GM21526 (cell line): ENCODE results near the gene AGK.

Experiments
- ATAC-seq: cut with Tn5 transposase; IDR thresholded peaks from one replicate; pipeline ENCODE4 v1.9.1; 2021; ENCODE audit warnings: moderate library complexity; ENCODE audit not compliant: unreplicated experiment, low FRiP score

Gene AGK

DNA sequence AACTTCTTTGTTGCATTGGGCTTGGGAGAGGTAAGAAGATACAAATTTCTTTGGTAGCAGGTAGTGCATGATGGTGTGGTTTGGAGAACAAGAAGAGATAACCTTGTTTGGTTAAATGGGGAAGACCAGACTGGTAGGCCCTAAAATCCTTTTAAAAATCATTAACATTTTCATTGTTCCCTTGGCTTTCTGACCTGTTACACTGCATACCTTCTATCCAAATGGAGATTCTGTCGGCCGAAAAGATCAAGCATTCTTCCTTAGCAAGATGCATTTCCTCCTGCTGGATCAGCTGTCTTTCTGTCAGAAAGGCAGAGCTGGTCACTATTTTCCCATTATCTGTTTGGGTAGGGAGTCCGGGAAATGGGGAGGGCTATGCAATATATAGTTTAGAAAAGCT is 33.7 kb downstream of the AGK start:
- ATAC-seq = no peak

DNA sequence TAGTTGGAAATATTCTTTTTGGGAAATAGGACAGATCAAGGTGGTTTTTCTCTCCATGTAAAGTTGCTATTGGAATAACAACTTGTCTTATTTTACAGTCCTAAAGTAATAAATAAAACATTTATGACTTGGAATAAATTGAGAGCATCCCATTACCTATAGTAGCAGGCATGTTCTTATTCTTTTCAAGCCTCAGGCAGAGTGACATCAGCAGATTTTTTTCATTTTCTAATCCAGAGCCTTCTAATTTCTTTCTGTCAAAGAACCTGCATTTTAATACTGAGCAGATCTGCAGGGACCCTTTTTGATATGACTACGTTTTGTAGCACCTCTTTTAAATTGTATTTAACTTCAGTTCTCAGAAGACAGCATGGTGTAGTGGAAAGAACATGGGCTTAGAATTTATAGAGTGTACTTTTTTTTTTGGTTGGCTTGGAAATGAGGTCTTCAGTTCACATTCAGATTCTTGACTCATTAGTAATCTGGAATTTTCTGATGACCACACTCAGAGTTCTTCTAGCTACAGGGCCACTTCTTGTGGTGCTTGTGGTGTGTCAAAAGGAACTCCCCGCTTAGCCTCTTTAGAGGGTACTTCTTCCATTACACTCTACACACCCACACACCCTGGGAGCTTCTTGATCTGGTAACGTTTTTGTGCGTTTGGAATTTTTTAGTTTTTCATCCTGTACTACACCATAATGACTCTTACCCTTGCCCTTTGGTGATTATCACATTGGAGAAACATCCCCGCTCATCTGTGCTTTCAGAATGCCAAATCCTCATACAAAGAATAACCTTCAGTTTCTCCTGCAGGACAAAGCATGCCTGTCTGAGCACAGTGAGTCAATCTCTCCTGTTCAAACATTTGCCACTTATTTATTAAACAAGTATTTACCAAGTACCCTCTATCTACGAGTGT is 34.6 kb downstream of the AGK start:
- ATAC-seq = peak; percentile 53

DNA sequence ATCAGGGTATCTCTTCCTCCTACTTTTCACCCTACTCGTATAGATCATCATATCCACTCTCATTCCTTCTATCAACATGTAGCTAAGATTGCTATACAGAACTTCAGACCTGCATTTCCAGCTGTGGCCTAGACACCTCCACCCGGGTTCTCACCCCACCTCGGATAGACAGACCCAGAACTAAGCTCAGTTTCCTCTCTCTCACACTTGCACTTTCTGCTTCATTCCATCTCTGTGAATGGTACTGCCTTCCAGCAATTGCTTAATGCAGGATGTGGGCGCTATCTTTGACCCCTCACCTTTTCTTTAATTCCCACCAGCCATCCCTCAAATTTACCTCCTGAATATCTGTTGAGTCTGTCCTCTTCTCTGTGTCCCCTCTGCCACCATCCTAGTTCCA is 35.7 kb downstream of the AGK start:
- ATAC-seq = no peak

DNA sequence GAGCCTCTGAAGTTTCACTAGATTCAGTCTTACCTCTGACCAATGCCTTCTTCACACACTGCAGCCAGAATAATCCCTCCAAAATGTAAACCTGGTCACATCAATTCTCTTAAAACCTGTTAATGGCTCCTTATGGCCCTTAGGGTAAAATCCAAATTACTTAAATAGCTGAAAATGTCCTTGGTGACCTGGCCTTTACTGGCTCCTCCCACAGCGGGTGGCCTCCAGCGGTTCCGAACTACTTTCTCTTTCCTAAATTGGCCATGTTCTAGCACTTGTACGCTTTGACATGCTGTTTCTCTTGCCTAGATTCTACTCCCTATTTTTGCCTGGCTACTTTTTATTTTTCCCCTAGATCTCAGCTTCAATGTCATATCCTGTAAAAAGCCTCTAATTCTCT is 36.1 kb downstream of the AGK start:
- ATAC-seq = no peak

DNA sequence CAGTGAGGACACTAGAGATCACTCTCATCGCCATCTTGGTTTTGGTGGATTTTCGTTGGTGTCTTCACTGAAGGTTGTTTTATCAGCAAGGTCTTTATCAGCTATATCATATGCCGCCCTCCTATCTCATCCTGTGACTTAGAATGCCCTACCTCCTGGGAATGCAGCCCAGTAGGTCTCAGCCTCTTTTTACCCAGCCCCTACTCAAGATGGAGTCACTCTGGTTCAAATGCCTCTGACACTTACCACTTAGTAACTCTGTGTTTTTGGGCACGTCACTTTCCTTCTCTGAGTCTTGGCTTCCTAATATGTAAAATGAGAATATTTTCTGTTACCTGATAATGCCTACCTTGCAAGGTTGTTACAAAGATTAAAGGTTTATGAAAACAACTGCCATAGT is 37.7 kb downstream of the AGK start:
- no peak for ATAC-seq

DNA sequence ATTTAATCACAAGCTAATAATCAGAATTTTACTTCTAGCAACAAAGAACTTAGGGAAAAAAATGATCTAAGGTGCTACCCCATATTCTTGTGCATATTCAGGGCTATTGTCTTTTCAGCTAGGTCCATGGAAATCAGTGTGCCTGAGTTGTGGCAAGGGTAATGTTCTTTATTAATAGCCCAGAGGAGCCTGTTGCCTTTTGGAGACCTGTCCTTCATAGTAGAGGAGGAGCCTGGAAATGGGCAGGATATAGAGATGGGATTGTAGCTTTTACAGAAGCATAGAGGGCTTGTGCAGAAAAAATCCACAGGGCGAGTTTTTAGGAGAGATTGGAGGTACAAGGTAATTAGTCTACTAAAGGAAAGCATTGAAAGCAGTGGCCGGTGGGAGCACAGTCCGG is 38.9 kb downstream of the AGK start:
- no peak for ATAC-seq

DNA sequence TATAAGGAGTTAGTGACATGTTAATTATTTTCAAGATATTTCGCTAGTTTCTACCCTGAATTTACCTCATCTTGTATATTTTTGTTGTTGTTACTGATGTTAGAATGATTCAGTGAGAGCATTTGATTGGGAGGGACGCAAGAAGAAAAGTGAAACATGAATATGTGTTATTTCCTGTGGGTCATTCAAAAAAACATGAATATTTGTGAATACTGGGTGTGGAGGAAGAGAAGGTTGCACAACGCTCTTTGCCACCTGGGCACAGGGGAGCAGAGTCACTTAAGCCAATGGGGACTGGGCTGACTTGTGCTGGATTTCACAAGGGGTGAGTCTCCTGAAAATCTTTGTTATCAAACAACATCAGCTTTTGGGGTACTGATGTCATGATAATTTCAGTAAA is 39.5 kb downstream of the AGK start:
- ATAC-seq = no peak

DNA sequence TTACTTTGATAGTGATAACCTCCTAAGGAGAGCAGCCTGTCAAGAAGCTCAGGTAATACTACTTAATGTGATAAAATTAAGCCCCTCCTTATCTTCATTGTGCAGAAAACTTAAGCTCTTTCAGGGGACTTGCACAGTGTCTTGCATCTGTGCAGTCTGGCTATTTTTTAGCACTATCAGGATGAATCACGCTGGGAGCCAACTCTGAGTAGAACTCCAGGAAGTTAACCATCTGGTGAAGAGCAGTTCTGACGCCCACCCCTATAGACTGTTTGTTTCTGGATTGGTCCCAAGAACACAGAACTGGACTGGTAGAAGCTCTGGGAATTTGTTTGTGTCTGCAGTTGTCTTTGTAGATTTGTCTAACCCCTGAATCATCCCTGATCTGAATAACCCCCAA is 41.9 kb downstream of the AGK start:
- no peak for ATAC-seq

DNA sequence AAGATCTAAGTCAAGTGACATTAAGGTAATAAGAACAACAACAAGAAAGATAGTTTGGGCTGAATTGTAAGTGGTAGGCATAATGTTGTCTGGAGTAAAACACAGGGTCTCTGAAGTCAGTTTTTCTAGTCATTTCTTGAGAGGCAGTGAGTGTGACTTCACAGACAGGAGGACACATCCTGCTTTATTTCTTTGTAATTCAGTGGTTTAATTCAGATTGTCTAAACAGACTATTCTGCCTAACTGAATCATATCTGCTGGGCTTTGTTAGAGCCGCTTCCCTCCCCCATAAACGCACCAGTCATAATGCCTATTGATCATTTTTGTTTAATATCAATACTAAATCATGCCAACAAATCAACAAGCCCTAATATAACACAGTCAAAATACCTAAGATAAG is 46.8 kb downstream of the AGK start:
- no peak for ATAC-seq

DNA sequence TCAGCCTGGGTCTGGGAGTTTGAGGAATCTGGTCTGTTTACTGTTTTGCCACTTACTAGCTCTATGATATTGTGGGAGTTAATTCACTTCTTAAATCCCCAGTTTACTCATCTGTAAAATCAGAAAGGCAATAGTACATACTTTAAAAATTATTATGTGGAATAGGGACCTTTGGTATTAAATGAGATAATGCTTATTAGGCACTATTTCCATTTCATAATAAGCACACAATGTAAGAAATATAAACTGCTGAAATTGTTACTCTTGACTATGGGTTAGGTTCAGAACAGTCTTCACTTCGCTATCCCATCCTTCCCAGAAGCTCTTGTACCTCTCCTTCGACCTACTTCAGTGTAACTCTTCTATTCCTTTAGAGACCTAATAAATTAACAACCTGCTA is 47.2 kb downstream of the AGK start:
- ATAC-seq = no peak

DNA sequence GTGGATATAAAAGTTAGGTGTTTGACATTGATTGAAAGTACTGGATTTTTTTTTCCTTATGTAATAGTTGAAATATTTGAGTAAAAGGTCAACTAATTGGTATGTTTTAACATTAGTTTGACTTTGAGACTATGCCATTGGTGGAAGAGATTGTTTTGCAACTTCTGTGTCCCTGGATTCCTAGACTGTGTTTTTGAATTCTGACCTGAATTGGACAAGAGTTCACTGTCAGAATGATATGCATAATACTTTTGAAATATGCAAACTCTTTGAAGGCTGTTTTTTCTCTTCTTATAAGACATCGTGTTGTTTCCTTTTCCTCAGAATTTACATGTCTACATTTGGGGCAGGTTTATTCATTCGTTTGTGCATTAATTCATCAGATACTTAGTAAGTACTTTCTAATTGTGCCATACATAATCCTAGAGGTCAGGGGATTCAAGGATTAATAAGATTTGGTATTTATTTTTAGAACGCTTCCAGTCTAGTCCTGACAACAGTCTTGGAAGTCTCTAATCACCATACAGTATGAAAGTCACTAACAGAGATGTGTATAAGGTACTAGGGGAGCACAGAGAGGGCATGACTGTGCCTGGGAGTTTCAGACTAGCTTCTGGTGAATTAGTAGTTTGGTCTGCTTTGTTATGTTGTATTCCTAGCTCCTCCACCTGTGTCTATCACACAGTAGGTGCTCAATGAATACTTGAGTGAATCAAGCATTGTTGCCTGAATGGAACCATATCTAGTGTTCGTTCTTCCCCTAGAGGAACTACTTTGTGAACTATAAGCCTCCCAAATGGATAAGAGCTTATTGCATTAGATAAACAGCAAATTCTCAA is 49.2 kb downstream of the AGK start:
- no peak for ATAC-seq

DNA sequence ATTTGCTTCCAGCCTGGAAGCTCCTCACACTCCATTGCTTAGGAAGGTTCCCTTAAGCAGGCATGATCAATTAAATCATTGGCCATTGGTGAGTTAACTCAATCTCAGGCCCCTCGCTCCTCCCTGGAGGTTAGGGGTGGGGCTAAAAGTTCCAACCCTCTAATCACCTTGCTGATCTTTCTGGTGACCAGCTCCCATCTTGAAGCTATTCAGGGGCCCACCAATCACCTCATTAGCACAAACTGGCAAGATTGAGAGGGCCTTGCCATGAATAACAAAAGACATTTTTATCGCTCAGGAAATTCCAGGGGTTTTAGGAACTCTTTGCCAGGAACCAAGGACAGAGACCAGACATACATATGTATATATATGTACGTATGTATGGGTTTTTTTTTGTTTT is 58.4 kb downstream of the AGK start:
- ATAC-seq = no peak

DNA sequence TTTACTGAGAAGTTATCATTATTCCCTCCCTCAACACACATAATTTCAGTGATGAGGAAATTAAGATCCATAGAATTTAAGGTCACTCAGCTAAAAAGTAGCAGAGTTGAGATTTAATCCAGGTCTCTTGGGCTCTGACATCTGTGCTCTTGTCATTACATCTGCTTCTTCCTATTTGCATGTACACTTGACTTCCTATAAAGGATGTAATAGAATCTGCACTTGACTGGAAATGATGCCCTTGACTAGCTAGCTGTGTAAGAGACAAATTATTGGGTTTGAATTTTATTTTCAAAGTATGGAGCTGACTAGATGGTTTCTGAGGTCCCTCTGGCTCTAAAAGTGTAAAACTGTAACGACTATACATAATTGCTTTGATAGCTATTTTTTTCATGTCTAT is 59.5 kb downstream of the AGK start:
- no peak for ATAC-seq

DNA sequence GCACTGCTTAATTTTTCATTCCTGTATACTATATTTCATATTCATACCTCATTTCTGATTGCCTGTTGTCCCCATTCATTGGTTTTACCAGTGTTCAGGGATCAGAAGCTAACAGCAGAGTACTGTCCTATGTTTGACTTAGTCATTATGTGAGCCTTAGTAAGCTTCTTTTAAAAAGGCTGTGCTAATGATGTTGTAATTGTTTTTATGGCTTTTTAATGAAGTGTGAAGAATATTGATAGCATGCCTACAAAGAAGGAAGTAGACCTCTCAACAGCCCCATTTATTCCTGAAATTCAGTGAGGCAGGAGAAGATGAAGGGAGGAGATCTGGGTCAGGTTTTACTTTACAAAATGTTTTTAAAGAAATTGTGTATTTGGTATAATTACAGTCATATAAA is 61.7 kb downstream of the AGK start:
- no peak for ATAC-seq

DNA sequence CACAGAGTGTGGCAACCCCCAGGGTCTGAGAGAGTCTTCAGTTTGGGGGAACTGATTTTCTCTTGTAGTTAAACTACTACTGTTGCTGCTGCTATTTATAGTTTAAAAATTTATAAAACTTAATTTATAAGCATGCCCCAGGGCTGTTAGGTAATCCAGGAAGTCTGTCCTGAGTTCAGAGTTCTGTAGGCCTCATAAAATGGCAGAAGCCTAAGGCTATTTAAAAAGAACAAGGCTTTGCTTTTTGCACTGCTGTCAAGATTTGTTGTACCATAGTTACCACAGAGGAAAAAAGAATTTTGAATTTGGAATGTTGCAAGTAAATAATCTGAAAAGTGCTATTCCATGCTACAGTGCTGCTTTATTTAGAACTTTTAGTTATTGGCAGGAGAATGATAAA is 66.1 kb downstream of the AGK start:
- ATAC-seq = no peak

DNA sequence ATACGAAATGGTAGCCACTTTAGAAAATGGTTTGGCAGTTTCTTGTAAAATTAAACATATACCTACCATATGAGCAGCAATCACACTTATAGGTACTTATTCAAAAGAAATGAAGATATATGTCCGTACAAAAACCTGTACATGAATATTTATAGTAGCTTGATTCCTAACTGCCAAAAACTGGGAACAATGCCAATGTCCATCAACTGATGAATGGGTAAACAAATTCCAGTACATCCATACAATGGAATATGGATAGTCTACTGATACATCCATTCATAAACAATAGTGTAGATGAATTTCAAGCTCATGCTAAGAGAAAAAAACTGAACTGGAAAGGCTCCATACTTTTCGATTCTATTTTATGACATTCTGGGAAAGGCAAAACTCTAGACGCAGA is 68.5 kb downstream of the AGK start:
- ATAC-seq = no peak

DNA sequence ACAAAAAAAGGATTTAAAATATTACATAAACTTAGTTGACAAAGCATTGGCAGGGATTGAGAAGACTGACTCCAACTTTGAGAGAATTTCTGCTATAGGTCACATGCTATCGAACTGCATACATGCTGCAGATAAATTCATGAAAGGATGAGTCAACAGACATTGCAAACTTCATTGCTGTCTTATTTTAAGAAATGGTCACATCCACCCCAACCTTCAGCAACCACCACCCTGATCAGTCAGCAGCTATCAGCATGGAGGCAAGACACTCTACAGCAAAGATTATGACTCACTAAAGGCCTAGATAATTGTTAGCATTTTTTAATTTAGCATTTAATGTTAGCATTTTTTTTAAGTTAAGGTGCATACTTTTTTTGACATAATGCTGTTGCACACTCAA is 73.6 kb downstream of the AGK start:
- ATAC-seq = no peak

DNA sequence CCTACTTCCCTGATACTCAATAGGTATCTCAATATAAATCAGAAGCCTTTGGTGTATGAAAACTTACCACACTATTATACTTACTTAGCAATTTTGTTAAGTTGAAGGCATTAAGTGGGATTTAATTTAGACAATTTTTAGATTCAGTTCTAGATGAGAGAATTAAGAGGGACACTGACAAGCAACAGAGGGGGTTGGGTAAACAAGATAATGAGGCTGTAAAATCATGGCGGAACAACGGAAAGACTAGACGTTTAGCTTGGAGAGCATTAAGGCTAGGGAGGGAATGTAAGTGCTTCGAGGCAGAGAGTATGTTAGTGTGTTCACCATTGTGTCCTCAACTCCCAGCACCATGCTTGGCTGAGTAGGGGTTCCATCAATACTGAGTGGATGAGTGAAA is 79.4 kb downstream of the AGK start:
- ATAC-seq = no peak

DNA sequence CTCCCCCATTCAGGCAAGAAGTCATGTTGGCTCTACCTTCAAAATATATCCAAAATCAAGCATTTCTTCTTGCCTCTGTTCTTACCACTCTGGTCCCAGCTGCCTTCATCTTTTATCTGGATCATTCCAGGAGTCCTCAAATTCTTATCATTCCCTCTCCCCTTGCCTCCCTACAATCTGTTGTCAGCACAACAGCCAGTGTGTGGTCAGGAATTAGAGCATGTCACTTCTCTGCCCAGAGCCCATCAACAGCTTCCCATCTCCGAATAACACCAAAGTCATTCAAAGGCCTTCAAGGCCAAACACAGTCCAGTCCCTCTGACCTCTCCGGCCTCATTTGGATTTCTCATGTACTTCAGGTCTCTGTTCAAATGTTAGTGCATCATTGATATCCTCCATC is 80.3 kb downstream of the AGK start:
- no peak for ATAC-seq

DNA sequence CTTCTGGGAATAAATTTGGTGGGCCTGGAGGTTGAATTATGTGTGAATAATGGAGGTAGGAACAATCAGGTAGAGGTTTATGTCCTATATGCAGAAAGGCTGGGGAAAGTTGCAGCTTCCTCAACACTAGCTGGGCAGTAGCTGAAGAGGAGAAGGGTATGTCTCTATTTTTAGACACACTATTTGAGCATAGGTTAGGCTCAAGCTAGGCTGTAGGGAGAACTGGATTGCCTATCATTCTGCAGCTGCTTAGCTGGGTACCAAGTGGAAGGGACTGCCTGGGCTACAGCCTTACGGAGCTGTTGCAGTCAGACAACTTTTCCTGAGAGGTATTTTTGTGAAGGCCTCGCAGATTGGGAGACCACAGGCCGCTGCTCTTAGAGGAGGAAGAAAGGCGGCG is 82.9 kb downstream of the AGK start:
- no peak for ATAC-seq

DNA sequence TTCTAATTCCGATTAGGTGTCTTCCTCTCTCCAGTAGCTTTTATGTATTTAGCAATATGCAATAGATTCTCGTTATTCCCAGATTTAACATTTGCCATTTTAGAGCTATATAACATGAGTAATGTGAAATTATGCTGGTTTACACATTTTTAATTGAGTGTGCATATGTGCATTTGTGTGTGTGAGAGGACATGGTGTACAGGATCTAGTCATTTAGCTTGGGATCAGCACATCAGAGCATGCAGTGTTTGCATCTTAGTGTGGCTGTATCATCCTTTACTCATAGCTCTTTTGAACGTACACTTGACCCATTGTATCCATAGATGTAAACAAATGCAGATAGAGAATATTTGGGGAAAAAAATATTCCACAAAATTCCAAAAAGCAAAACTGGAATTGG is 84.8 kb downstream of the AGK start:
- ATAC-seq = no peak
